CD4-positive, alpha-beta T cell treated with Interleukin-6 at 100 ng/mL for 8 hours (primary cell): ENCODE results near the gene GRAMD1A.
"Not testable (repeated sequence)": the region's sequence is repeated elsewhere in the genome, so short reads cannot be mapped to it uniquely, and the experiment has no call there.

Experiments used
- DNase-seq: peaks from one replicate; pipeline ENCODE4 v3.0.0-alpha.2; 2020; ENCODE audit warnings: mixed read lengths, low spot score

The GRAMD1A gene

DNA sequence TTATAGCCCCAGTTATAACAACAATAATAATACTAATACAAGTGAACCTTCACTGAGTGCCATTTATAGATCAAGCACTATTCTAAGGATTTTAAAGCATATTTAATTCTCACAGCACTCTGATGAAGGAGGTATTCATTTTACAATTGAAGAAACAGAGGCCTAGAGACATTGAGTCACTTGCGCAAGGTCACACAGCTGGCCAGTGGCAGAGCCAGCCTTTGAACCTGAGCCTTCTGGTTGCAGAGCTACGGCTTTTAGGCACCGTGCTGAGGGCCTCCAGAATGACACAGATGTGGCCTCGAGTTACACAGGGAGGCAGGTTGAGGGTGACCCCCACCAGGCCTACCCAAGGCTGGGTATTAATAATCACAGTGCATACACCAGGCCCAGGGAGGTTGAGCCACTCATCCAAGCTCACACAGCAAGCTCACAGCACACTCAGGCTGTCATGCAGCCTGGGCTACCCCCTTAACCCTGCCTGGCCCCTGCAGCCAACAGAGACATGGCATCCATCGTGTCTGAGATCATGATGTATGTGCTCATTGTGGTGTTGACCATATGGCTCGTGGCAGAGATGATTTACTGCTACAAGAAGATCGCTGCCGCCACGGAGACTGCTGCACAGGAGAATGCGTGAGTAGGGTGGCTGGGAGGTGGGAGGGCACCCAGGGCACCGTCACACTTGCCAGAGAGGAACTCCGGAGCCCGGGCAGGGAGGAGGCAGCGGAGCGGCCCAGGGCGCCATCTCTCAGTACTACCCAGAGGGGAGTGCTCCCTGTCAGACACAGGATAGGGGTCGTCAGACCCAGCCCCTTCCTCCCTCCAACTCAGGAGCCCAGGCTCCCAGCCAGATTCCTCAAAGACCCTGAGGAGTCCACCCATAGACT, 38.7 kb downstream of the GRAMD1A start:
- DNase-seq, result no peak

DNA sequence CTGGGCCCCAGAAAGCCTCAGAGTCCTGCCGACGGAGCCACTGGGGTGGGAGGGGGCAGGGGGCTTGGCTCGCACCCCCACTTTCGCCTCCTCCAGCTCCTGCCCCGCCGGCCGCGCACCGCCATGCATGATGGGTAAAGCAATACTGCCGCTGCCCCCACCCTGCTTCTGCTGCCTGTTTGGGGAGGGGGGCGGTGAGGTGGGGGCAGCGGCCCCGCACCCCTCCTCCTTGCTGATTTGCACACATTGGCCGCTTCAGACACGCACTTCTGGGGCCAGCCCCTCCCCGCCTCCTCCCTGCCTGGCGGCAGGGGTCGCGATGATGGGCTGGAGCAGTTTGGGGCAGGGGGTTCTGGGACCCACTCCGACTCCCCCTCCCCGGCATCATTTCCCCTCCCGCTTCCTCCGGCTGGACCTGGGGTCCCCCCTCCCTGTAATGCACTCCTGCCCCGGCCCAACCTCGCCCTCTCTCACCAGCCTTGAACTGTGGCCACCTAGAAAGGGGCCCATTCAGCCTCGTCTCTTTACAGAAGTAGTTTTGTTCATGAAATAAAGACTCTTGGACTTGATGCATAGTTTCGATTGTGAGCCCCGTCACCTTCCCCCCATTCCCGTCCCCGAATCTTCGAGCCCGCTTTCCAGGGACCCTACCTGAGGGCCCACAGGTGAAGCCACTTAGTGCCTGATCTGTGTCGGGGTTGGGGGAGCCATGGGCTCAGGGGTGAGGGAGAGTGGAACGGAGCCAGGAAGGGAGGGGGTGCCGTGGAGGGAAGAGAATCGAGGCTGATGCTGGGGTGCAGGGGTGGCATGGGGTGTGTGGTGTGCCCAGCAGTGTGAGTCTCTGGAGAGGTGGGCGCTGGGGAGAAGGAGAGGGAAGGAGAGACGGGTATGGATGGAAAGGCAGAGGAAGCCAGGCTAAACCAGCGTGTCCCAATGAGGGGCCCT, 40.0 kb downstream of the GRAMD1A start:
- no peak for DNase-seq

DNA sequence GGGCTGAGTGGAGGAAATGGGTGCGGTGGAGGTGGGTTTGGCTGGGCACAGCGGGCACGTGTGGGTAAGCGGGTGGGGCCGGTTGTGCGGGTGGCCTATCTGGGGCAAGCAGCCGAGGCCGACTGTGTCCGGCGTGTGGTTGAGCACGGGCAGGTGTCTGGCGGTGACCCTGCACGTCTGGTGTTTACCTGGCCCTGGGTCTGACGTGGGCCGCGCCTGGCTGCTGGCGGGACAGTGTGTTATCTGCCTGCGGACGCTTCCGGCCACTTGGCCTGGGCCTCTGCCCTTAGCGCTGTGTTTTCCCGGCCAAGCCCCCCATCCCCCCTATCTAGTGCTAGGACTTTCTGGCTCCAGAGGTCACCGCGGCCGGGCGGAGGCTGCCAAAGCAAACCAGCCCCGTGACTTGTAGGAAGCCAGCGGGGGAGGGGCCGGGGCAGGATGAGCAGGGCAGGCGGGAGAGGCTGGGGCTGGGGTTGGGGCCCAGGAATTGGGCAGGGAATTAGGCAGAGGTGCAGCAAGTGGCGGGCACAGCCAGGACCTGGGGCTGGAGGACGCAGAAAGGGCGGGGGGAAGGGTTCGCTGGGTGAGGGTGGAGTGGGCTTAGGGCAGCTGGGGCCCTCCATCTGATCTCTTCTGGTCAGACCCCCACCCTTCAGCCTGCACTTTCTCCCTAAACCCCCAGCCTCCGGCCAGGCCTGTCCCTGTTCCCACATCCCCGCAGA, 40.9 kb downstream of the GRAMD1A start:
- peak; percentile 18 for DNase-seq

DNA sequence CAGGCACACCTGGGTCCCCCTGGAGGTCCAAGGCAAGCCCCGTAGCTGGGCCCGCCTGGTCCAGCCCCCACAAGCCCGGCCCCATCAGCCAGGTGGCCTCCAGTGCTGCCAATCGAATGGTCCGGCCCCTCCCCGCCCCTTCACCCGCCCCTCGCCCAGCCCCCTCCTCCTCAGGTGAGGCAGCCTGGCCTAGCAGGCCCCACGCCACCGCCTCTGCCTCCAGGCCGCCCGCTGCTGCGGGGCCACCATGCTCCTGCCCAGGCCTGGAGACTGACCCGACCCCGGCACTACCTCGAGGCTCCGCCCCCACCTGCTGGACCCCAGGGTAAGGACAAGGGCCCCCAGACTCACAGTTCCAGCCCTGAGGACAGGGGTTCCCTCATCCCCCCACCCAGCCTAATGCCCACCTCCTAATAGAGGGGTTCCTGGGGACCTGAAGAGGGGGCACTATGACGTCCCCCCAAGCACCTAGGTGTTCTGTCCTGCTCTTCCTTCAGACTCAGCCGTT, 41.5 kb downstream of the GRAMD1A start, which contains the start of gene HPN:
HPN (plus strand) TSS at position 174 of the 508 bp plus-strand sequence. CDS start 786 bp downstream, outside the sequence.
- no peak for DNase-seq

DNA sequence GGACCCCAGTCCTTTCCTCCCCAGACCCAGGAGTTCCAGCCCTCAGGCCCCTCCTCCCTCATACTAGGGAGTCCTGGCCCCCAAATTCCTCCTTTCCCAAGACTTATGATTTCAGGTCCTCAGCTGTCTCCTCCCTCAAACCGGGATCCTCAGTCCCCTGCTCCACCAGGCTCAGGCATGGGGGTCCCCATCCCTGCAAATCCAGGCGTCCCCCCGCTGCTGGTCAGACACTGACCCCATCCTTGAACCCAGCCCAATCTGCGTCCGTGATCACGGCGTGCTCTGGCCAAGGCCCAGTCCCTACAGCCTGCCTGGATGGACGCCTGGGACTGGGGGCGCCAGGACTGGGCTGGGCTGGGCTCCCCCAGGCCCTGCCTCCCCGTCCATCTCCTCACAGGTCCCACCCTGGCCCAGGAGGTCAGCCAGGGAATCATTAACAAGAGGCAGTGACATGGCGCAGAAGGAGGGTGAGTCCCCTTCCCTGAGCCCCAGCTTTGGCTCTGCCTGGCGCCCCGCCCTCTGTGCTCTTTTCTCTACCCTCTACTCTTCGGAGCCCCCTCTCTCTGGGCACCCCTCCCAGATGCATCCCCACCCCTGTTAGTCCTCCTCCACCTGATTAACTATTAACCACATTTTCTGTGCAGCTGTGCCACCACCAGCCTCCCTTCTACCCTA, 42.1 kb downstream of the GRAMD1A start:
- DNase-seq, result no peak

DNA sequence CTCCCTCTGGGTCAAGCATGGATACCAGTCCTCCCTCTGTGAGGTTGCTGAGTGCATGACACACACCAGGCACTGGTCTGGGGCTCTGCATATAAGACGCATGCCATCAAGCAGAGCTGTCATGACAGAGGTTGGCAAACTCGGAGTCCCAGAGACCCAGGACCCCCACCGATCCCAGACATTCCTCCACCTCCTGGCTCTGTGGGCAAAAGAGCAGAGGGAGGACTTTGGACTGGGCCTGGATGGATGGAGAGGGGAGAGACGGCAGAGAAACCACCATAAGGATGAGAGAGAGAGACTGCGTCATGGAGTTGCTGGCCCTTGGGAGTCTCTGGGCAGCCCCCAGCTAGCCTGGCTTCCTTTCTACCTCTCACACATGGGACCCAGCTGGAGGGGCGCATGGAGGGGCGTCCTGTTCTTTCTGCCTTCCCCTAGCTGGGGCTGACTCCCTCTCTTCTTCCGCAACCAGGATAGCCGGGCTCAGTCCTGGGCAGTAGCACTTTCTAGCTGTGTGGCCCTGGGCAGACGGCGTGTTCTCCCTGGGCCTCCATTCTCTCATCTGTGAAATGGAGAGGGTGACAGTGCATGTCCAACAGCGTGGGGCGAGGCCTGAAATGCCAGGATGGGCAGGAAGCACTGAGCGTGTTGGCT, 43.0 kb downstream of the GRAMD1A start:
- DNase-seq, result no peak

DNA sequence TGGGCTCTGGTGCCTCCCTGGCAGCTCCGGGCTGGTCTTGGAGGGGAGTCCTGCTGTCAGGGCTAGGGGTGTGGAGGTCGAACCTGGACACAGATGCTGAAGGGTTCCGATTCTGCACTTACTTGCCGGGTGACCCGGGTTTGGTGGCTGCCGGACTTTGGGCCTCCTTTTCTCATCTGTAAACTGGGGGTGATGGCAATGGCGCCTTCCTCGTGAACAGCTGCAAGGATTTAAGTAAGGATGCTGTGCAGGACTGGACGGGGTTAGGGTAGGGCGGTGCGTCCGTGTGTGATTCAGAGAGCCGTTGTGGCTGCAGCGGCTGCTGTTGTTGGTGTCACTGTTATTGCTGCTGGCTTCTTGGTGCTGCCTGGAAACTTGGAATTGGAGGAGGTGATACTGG, 43.8 kb downstream of the GRAMD1A start:
- DNase-seq, result no peak

DNA sequence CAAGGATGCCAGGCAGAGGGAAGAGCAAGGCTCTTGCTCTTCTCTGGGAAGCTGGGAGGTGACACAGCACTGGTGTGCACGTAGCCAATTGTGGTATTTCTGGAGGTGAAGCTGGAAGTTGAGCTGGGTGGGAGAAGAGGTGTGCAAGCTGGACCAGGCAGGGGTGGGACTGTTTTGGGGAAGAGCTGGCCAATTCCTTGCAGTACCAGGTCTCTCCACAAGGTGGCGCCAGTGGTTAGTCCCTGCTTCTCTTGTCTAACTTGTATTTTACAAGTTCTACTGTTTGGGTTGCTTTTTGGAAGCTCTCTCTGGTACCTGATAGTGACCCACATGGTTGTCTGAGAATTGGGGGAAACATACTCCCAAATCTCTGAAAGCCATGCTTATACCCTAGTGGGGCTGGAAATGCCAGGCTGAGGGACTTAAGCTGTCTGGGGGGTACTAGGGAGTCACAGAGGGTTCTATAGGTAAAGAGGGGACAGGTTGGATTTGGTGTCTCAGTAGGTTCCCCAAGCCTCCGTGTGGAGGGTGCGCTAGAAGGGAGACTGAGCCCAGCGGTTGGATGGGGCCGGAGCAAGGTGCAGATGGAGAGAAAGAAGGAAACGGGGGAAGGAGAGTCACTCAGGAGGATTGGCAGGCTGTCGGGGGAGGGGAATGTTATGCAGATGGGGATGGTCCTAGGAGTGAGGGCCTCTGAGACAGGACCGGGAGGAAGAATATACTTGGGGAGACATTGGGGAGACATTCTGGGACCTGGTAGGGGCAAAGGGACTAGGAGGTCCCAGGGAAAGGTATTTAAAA, 44.4 kb downstream of the GRAMD1A start:
- peak; percentile 42 for DNase-seq

DNA sequence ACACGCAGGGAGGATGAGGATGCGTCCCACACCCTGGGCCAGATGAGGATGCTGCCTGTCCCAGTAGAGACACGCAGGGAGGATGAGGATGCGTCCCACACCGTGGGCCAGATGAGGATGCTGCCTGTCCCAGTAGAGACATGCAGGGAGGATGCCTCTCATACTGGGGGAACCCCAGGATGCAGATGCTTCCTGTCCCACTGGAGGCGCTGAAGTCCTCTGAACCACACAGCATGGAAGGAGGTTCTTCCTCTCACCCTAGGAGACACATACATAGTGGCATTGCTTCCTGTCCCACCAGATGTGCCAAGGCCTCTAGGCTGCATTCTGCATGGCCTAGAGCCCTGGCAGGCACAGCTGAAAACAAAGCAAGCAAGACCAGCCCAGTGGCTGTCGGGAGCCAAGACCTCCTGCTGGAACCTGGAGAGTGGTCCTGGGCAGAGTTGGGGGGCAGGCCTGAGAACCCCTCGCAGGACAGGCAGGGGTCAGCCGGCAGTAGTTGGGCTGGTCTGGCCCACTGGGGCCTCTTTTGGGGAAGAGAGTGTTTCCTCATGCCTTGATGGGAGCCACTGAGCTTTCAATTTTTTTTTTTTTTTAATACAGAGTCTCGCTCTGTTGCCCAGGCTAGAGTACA, 45.7 kb downstream of the GRAMD1A start:
- DNase-seq, result peak; percentile 44

DNA sequence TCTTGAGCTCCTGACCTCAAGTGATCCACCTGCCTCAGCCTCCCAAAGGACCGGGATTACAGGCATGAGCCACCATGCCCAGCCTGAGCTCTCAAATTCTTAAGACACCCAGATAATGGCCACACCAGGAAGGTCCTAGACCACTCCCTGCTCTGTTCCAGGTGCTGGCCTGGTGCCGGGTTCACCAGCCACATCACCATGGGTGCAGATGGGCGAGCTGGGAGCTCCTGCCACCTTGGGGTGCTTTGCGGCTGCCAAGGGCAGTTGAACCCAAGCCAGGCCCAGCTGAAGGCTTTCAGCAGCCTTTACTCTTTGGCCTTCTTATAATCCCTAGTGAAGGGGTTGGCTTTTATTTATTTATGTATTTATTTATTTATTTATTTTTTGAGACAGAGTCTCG, 46.3 kb downstream of the GRAMD1A start:
- no peak for DNase-seq

DNA sequence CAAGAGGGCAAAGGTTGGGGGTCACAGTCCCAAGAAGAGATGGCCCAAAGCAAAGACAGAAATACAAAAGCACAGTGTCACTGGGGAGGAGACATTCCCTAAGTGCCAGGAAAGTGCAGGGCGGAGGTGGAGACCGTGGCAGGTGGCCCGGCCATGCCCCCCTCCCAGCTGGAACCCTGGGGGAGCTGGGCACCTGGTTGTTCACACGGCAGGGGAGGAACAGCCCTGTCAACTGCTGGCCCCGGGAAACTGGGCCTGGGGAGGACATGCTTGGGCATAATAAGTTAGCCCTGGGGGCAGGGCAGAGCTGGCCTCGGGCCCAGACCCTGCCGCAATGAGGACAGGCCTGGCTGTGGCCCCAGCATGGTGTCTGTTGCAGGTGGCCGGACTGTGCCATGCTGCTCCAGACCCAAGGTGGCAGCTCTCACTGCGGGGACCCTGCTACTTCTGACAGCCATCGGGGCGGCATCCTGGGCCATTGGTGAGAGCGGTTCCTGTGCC, 48.8 kb downstream of the GRAMD1A start:
- DNase-seq, result no peak

DNA sequence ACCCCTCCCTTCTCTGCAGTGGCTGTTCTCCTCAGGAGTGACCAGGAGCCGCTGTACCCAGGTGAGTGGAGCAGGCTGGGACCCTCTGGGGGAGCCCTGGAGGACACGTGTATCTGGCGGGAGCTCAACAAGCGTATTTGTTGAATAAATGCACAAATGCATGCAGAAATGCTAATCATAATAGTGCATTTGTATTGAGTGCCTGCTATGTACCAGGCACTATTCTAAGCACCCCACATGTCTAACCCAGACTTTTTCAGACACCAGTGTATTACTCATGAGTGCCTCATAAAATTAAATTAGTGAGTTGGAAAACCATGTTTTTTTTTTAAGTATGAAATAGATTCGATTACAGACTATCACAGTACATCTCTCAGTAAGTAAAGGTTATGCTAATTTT, 49.3 kb downstream of the GRAMD1A start:
- DNase-seq, result no peak

DNA sequence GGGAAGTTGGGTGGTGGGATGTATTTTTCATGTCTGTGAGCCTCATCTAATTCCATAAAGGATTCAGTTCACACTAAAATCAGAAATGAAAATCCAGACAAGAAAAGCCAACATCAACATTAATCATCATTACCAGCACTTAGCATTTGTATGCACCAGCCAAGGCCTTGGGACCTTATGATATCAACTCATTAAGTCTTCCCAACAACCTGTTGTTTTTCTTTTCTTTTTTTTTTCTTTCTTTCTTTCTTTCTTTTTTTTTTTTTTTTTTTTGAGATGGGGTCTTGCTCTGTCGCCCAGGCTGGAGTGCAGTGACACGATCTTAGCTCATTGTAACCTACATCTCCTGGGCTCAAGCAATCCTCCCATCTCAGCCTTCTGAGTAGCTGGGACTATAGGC, 50.5 kb downstream of the GRAMD1A start:
- not testable (repeated sequence) for DNase-seq

DNA sequence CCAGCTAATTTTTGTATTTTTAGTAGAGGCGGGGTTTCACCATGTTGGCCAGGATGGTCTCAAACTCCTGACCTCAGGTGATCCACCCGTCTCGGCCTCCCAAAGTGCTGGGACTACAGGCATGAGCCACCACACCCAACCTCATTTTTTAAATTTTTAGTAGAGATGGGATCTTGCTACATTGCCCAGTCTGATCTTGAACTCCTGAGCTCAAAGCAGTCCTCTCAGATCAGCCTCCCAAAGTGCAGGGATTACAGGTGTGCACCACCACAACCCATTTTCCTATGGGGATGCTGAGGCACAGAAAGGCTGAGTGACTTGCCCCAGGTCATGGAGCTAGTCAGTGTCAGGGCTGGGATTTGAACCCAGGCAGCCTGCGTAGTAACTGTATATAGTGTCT, 51.1 kb downstream of the GRAMD1A start:
- DNase-seq, result not testable (repeated sequence)

DNA sequence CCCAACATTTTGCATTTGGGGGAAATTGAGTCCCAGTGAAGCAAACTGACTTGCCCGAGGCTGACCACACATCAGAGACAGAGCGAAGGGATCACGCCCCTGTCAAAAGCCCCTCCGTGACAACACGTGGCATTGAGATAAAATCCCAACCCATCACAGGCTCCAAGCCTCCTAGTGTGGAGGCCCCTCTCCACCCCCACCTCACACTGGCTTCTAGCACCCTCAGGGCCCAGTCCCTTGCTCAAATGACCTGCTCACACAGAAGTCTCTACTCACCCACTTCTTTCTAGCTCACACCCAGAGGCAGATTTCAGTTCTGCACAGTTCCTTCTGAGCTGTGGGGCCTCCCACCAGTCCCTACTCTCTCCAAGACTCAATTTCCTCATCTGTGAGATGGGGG, 51.7 kb downstream of the GRAMD1A start:
- DNase-seq, result no peak

DNA sequence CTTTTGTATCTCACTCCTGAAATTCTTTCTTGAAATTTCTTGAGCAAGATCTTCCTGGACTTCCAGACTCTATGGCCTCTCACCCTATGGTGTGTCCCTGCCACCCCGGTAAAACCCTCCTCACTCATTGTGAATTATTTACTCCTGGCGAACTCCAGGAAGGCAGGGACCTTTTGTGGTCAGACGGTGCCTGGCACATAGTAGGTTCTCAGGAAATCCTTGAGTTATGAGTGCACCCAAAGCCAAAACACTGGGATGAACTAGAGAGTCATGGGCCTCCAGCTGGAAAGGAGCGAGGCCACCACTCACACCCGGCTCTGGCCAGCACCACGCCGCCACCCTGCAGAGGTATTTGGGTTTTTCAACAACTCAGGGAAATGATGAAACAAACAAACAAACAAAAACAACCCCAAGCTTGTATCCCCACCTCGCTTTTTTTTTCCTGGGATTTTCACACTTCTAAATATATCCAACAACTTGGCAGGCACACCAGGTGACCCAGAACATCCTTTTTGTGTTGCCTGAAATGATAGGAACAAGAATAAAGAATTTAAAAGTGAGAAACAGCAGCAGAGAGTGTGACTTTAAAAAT, 52.6 kb downstream of the GRAMD1A start:
- no peak for DNase-seq

DNA sequence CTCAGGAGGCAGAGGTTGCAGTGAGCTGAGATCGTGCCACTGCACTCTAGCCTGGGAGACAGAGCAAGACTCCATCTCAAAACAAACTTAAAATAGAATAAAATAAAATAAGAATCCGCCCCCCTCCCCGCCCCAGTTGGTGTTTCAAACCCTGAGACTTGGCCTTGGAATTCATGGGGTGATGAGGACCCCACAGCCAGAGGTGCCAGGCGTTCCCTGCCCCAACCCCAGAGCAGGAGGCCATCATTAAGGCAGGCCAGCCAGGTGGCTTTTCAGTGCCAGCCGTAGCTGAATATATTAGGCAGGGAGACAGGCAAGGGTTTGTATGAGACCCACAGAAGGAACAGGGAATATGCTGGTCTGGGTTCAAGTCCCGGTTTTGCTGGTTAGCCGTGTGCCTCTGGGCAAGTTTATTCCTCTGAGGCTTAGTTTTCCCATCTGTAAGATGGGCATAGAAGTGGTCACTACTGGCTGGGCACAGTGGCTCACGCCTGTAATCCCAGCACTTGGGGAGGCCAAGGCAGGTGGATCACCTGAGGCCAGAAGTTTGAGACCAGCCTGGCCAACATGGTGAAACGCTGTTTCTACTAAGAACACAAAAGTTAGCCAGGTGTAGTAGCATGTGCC, 53.7 kb downstream of the GRAMD1A start:
- DNase-seq, result no peak

DNA sequence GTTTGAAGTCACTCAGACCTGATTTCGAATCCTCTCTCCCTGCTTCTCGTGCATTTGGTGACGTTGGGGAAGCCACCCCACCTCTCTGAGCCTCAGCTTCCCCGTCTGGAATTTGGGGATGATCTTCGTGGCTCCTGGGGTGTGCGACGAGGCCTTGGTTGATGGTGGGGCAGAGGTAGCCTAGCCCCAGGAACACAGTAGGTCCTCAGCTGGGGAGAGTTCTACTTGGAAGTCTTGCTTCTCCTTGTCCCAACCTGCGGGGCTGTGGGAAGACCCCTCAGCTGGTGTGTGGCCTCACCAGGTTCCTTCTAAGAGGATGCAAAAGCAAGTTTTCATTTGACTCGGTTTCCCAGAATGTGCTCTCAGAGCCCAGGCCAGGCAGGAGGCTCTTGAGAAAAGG, 54.5 kb downstream of the GRAMD1A start:
- no peak for DNase-seq
